Endothelial cell (in vitro differentiated cells): ENCODE data around the gene CORO2A. TPM values are rescaled to one million over a fixed set of nuclear protein-coding genes. Genes with fewer than 3 reads are reported as not detected.

Source experiments
- DNase-seq: peaks from one replicate; pipeline ENCODE4 v3.0.0; 2021; ENCODE audit warnings: low spot score
- H3K27ac Mint-ChIP-seq: one replicate; pipeline ENCODE4 v1.8.0; 2021; ENCODE audit warnings: mixed read lengths, inconsistent platforms; ENCODE audit not compliant: unreplicated experiment
- H3K27me3 Mint-ChIP-seq: one replicate; pipeline ENCODE4 v1.8.0; 2021; ENCODE audit warnings: mild to moderate bottlenecking, moderate library complexity, mixed read lengths, inconsistent platforms; ENCODE audit not compliant: unreplicated experiment
- H3K36me3 Mint-ChIP-seq: one replicate; pipeline ENCODE4 v1.8.0; 2021; ENCODE audit warnings: mild to moderate bottlenecking, low read depth, mixed read lengths, inconsistent platforms; ENCODE audit not compliant: unreplicated experiment
- H3K4me1 Mint-ChIP-seq: one replicate; pipeline ENCODE4 v1.8.0; 2021; ENCODE audit warnings: mild to moderate bottlenecking, mixed read lengths, inconsistent platforms; ENCODE audit not compliant: unreplicated experiment
- H3K4me3 Mint-ChIP-seq: one replicate; pipeline ENCODE4 v1.8.0; 2021; ENCODE audit warnings: mild to moderate bottlenecking, mixed read lengths, inconsistent platforms; ENCODE audit not compliant: unreplicated experiment
- H3K9me3 Mint-ChIP-seq: one replicate; pipeline ENCODE4 v1.8.0; 2021; ENCODE audit warnings: mixed read lengths, inconsistent platforms; ENCODE audit not compliant: unreplicated experiment
- CTCF ChIP-seq: fragments of 200-600 bp; sonication (generic); IDR thresholded peaks from one replicate; pipeline ENCODE4 v1.5.0; 2021; ENCODE audit warnings: antibody characterized with exemption; ENCODE audit not compliant: unreplicated experiment
- total RNA-seq: library from RNA; stranded (reverse); fragmentation: NEBNext Ultra II Directional; extraction: Animal tissue kit (Norgen Biotek cat#: 25700); gene quantifications from one replicate; pipeline ENCODE4 v1.2.1, GENCODE V29; 2021; ENCODE audit not compliant: unreplicated experiment

The CORO2A gene
- total RNA-seq, 1 donor from 2014 or later, result 5.5 TPM

- Mint-ChIP-seq H3K4me3 (no peak overlapping the region), H3K36me3 (peaks cover 4% of the 10 kb centered on the region), H3K4me1 (peaks cover 10% of the 10 kb centered on the region), H3K27ac (no peak overlapping the region), H3K27me3 (peaks cover 2% of the 10 kb centered on the region), H3K9me3 (no peaks in the 10 kb centered on the region)
- peak; percentile 56 for TF ChIP-seq CTCF
- peak; percentile 42 for DNase-seq
These were observed 23.4 kb upstream of the CORO2A start for GRCh38 chr9:98215821-98216220.

GRCh38 chr9:98215271-98215670, 22.8 kb upstream of the CORO2A start:
- H3K4me3 Mint-ChIP-seq, result no peak overlapping the region
- TF ChIP-seq CTCF, result no peak
- H3K36me3 Mint-ChIP-seq, result peaks cover 4% of the 10 kb centered on the region
- H3K4me1 Mint-ChIP-seq, result peaks cover 10% of the 10 kb centered on the region
- no peaks in the 10 kb centered on the region for H3K9me3 Mint-ChIP-seq
- no peak overlapping the region for H3K27ac Mint-ChIP-seq
- DNase-seq, result no peak
- peaks cover 2% of the 10 kb centered on the region for H3K27me3 Mint-ChIP-seq

GRCh38 chr9:98214811-98215210, 22.4 kb upstream of the CORO2A start:
- H3K27ac Mint-ChIP-seq, result no peak overlapping the region
- no peak for TF ChIP-seq CTCF
- no peaks in the 10 kb centered on the region for H3K9me3 Mint-ChIP-seq
- no peak for DNase-seq
- H3K4me1 Mint-ChIP-seq, result peaks cover 10% of the 10 kb centered on the region
- H3K4me3 Mint-ChIP-seq, result no peak overlapping the region
- peaks cover 2% of the 10 kb centered on the region for H3K27me3 Mint-ChIP-seq
- H3K36me3 Mint-ChIP-seq, result peaks cover 4% of the 10 kb centered on the region

- Mint-ChIP-seq H3K9me3 (no peaks in the 10 kb centered on the region), H3K4me1 (no peaks in the 10 kb centered on the region), H3K27ac (no peak overlapping the region), H3K4me3 (no peak overlapping the region), H3K36me3 (peaks cover 8% of the 10 kb centered on the region), H3K27me3 (no peaks in the 10 kb centered on the region)
- TF ChIP-seq CTCF, result no peak
- no peak for DNase-seq
These were observed 18.8 kb upstream of the CORO2A start for GRCh38 chr9:98211260-98211659.

GRCh38 chr9:98210435-98210834, 18.0 kb upstream of the CORO2A start:
- Mint-ChIP-seq H3K36me3 (peaks cover 8% of the 10 kb centered on the region), H3K4me1 (no peaks in the 10 kb centered on the region), H3K4me3 (no peak overlapping the region), H3K9me3 (no peaks in the 10 kb centered on the region), H3K27me3 (no peaks in the 10 kb centered on the region), H3K27ac (no peak overlapping the region)
- no peak for TF ChIP-seq CTCF
- DNase-seq, result no peak
